HEK293 (cell line): ENCODE results near the gene C21orf91.

ENCODE experiments used
- CTCF ChIP-seq: fragments of 450-650 bp; formaldehyde crosslinking; IDR thresholded peaks from 2 replicates; pipeline ENCODE4 v1.5.1; 2016; ENCODE audit warnings: missing biosample characterization, missing genetic modification characterization
- KLF8 ChIP-seq: fragments of 450-650 bp; formaldehyde crosslinking; IDR thresholded peaks from 2 replicates; pipeline ENCODE4 v1.5.1; 2016; ENCODE audit warnings: missing biosample characterization, missing genetic modification characterization
- ZNF138 ChIP-seq: fragments of 450-650 bp; formaldehyde crosslinking; IDR thresholded peaks from 2 replicates; pipeline ENCODE4 v1.5.1; 2016; ENCODE audit warnings: missing biosample characterization, missing genetic modification characterization, borderline replicate concordance
- ZNF639 ChIP-seq: fragments of 450-650 bp; formaldehyde crosslinking; IDR thresholded peaks from 2 replicates; pipeline ENCODE4 v1.5.1; 2016; ENCODE audit warnings: missing biosample characterization, missing genetic modification characterization
- ZNF692 ChIP-seq: fragments of 450-650 bp; formaldehyde crosslinking; IDR thresholded peaks from 2 replicates; pipeline ENCODE4 v1.5.1; 2016; ENCODE audit warnings: missing biosample characterization, missing genetic modification characterization
- ZSCAN16 ChIP-seq: fragments of 450-650 bp; formaldehyde crosslinking; IDR thresholded peaks from 2 replicates; pipeline ENCODE4 v1.5.1; 2016; ENCODE audit warnings: missing biosample characterization, missing genetic modification characterization

- no peak for TF ChIP-seq ZNF138 (tag by site-specific recombination)
- no peak for TF ChIP-seq KLF8 (tag by site-specific recombination)
- TF ChIP-seq ZSCAN16 (tag by site-specific recombination): no peak
- no peak for TF ChIP-seq ZNF639
- no peak for TF ChIP-seq ZNF692 (tag by site-specific recombination)
- no peak for TF ChIP-seq CTCF (tag by site-specific recombination)
These were observed 47.4 kb upstream of the C21orf91 start for GRCh38 chr21:17866590-17866989.
